Activated CD8-positive, alpha-beta T cell treated with anti-CD3 and anti-CD28 coated beads for 36 hours (primary cell): Measurements from ENCODE around the gene CCDC136. TPM values are rescaled to one million over a fixed set of nuclear protein-coding genes. Genes with fewer than 3 reads are reported as not detected.

Source experiments
- ATAC-seq: fragments of 200-7000 bp; cut with Tn5 transposase; one replicate; pipeline ENCODE4 v1.10.0; 2021; ENCODE audit warnings: mild to moderate bottlenecking, moderate library complexity
- CTCF ChIA-PET: fragments of 350-600 bp; sonication (Branson Sonifier 250); formaldehyde crosslinking; loops from one replicate; lab custom pipeline; 2021; ENCODE audit warnings: antibody characterized with exemption; lab: Charles Lee
- POLR2A ChIA-PET: fragments of 350-600 bp; sonication (Branson Sonifier 250); formaldehyde crosslinking; loops from one replicate; lab custom pipeline; 2021; ENCODE audit warnings: antibody characterized with exemption; lab: Charles Lee
- DNase-seq: peaks from one replicate; pipeline ENCODE4 v3.0.0-alpha.2; 2020
- H3K27ac Mint-ChIP-seq: one replicate; pipeline ENCODE4 v1.8.0; 2021; ENCODE audit warnings: mild to moderate bottlenecking, mixed read lengths
- H3K27me3 Mint-ChIP-seq: one replicate; pipeline ENCODE4 v1.8.0; 2021; ENCODE audit warnings: mixed read lengths
- H3K36me3 Mint-ChIP-seq: one replicate; pipeline ENCODE4 v1.8.0; 2021; ENCODE audit warnings: low read depth, mixed read lengths
- H3K4me1 Mint-ChIP-seq: one replicate; pipeline ENCODE4 v1.8.0; 2021; ENCODE audit warnings: low read depth, mixed read lengths
- H3K4me3 Mint-ChIP-seq: one replicate; pipeline ENCODE4 v1.8.0; 2021; ENCODE audit warnings: mild to moderate bottlenecking, moderate library complexity, mixed read lengths
- H3K9me3 Mint-ChIP-seq: one replicate; pipeline ENCODE4 v1.8.0; 2021; ENCODE audit warnings: mixed read lengths
- intact Hi-C: fragments of 100-400 bp; cut with micrococcal nuclease; formaldehyde crosslinking; loops from one replicate; pipeline ENCODE4 v1.10.0; 2022
- total RNA-seq, 2 experiments: library from RNA; stranded (reverse); gene quantifications; one replicate each; pipeline ENCODE4 v1.2.3, GENCODE V29; 2021
- TF ChIP-seq, protein P1 (sequence below): fragments of 200-600 bp; IDR thresholded peaks from one replicate; pipeline ENCODE4 v1.8.0; 2022; ENCODE audit warnings: antibody characterized with exemption, mild to moderate bottlenecking

The CCDC136 gene
- total RNA-seq, 2 experiments from 2014 or later: 7.6 to 9.6 TPM

DNA sequence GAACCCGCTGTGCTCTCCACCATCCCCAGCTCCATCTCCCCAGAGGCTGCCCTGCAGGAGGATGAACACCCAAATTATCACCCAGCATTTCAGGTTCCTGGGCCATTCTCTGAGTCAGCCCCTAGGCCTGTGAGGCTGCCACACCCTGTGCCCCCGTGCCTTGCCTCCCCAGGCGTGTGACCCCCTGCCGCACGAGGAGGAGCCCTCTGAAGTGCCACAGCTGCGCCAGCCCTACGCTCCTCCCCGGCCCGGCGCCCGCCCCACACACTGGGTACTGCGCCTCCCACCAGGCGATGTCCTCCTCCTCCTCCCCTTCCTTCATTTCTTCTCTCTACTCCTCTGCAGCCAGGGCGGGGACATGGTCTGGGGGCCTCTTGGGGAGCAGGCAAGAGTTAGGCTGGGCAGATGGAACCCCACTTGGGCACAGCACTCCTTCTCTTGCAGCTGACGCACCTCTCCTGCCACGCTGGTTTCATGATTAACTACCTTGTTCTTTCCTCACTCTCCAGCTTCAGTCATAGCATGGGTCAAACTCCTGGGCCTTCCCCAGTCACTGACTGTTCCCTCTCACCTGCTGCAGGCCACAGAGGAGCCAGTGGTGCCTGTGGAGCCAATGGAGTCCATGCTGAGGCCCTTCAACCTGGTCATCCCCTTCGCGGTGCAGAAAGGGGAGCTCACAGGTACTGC lies 58.2 kb downstream of the CCDC136 start:
- no peak overlapping the region for H3K4me3 Mint-ChIP-seq
- ChIA-PET POLR2A (no interaction called here), CTCF (interaction anchor here (1.1 kb wide), 1 partner anchor 55 kb away, joined by 3 read pairs; no protein-coding TSS in a partner anchor)
- no peak overlapping the region for H3K27ac Mint-ChIP-seq
- no peak for ATAC-seq
- H3K9me3 Mint-ChIP-seq: no peaks in the 10 kb centered on the region
- no peaks in the 10 kb centered on the region for H3K27me3 Mint-ChIP-seq
- H3K4me1 Mint-ChIP-seq: no peaks in the 10 kb centered on the region
- no peak for DNase-seq
- no peaks in the 10 kb centered on the region for H3K36me3 Mint-ChIP-seq
- intact Hi-C loops: no loop called here
- TF ChIP-seq, protein P1, sequence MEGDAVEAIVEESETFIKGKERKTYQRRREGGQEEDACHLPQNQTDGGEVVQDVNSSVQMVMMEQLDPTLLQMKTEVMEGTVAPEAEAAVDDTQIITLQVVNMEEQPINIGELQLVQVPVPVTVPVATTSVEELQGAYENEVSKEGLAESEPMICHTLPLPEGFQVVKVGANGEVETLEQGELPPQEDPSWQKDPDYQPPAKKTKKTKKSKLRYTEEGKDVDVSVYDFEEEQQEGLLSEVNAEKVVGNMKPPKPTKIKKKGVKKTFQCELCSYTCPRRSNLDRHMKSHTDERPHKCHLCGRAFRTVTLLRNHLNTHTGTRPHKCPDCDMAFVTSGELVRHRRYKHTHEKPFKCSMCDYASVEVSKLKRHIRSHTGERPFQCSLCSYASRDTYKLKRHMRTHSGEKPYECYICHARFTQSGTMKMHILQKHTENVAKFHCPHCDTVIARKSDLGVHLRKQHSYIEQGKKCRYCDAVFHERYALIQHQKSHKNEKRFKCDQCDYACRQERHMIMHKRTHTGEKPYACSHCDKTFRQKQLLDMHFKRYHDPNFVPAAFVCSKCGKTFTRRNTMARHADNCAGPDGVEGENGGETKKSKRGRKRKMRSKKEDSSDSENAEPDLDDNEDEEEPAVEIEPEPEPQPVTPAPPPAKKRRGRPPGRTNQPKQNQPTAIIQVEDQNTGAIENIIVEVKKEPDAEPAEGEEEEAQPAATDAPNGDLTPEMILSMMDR: no peak

GRCh38 chr7:128852537-128853254 lies 60.9 kb downstream of the CCDC136 start:
- no peaks in the 10 kb centered on the region for H3K27me3 Mint-ChIP-seq
- H3K4me1 Mint-ChIP-seq: no peaks in the 10 kb centered on the region
- intact Hi-C loops: no loop called here
- no peak overlapping the region for H3K27ac Mint-ChIP-seq
- ChIA-PET CTCF (no interaction called here), POLR2A (no interaction called here)
- no peak overlapping the region for H3K4me3 Mint-ChIP-seq
- DNase-seq (no peak), ATAC-seq (no peak)
- TF ChIP-seq, protein P1: no peak
- H3K36me3 Mint-ChIP-seq: no peaks in the 10 kb centered on the region
- H3K9me3 Mint-ChIP-seq: no peaks in the 10 kb centered on the region

DNA sequence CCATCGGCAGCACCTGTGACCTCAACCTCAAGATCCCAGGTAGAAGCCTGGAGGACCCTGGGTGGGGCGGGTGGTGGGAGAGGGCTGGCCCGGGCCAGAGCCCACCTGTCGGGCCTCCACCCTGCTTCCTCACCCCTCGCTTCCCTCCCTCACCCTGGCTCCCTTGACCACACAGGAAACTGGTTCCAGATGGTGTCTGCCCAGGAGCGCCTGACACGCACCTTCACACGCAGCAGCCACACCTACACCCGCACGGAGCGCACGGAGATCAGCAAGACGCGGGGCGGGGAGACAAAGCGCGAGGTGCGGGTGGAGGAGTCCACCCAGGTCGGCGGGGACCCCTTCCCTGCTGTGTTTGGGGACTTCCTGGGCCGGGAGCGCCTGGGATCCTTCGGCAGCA lies 62.0 kb downstream of the CCDC136 start:
- Mint-ChIP-seq H3K9me3 (no peaks in the 10 kb centered on the region), H3K4me3 (no peak overlapping the region), H3K27ac (no peak overlapping the region), H3K36me3 (no peaks in the 10 kb centered on the region), H3K27me3 (no peaks in the 10 kb centered on the region), H3K4me1 (no peaks in the 10 kb centered on the region)
- DNase-seq: no peak
- TF ChIP-seq, protein P1: no peak
- ChIA-PET CTCF (no interaction called here), POLR2A (no interaction called here)
- no peak for ATAC-seq
- intact Hi-C loops: no loop called here

GRCh38 chr7:128854396-128854795 lies 62.6 kb downstream of the CCDC136 start:
- TF ChIP-seq, protein P1: no peak
- intact Hi-C loops: no loop called here
- no peaks in the 10 kb centered on the region for H3K36me3 Mint-ChIP-seq
- H3K4me1 Mint-ChIP-seq: no peaks in the 10 kb centered on the region
- H3K9me3 Mint-ChIP-seq: no peaks in the 10 kb centered on the region
- CTCF ChIA-PET: no interaction called here
- ATAC-seq: no peak
- H3K27ac Mint-ChIP-seq: no peak overlapping the region
- no peak overlapping the region for H3K4me3 Mint-ChIP-seq
- H3K27me3 Mint-ChIP-seq: no peaks in the 10 kb centered on the region
- POLR2A ChIA-PET: no interaction called here
- DNase-seq: no peak

DNA sequence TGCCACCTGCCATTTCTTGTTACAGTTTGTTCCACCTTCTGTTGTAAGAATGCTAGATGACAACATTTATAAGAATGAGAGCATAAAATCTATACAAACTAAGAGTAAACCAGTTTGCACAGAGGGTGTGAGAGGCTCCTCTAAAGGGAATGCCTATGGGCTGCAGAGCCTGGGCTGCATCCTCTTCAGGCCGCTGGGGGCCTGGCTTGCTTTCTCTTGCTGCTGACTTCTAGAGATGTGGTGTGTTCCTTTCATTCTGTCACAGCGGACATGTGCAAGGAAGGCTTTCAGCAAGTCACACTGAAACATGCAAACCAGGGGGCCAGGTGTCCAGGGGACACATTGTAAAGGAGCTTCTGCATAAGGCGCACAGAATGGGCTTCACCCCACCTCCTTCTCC lies 63.8 kb downstream of the CCDC136 start:
- no peak overlapping the region for H3K4me3 Mint-ChIP-seq
- TF ChIP-seq, protein P1: no peak
- no peaks in the 10 kb centered on the region for H3K27me3 Mint-ChIP-seq
- ChIA-PET CTCF (interaction anchor here (1.1 to 1.3 kb wide), 2 partner anchors 13 to 28 kb away, joined by 3 read pairs; no protein-coding TSS in a partner anchor), POLR2A (no interaction called here)
- H3K36me3 Mint-ChIP-seq: no peaks in the 10 kb centered on the region
- DNase-seq: no peak
- intact Hi-C loops: no loop called here
- H3K27ac Mint-ChIP-seq: no peak overlapping the region
- ATAC-seq: no peak
- H3K9me3 Mint-ChIP-seq: no peaks in the 10 kb centered on the region
- H3K4me1 Mint-ChIP-seq: no peaks in the 10 kb centered on the region
